Neuronal stem cell (in vitro differentiated cells): Measurements from ENCODE around the gene ACSS3.

ENCODE experiments used
- DNase-seq: peaks from one replicate; pipeline ENCODE4 v3.0.0-alpha.2; 2013; ENCODE audit warnings: low spot score
- H2AFZ ChIP-seq: one replicate; pipeline ENCODE4 v1.6.1; 2013; ENCODE audit warnings: mild to moderate bottlenecking, low read length, inconsistent platforms
- H2AK5ac ChIP-seq: 2 replicates; pipeline ENCODE4 v1.6.1; 2013; ENCODE audit warnings: low read depth, mild to moderate bottlenecking, inconsistent platforms, low read length, moderate library complexity, mixed read lengths
- H2BK120ac ChIP-seq: 2 replicates; pipeline ENCODE4 v1.6.1; 2013; ENCODE audit warnings: low read depth, mild to moderate bottlenecking, inconsistent platforms, low read length, moderate library complexity, mixed read lengths
- H2BK12ac ChIP-seq: one replicate; pipeline ENCODE4 v1.6.1; 2013; ENCODE audit warnings: low read length, inconsistent platforms
- H2BK15ac ChIP-seq: 2 replicates; pipeline ENCODE4 v1.6.1; 2013; ENCODE audit warnings: mild to moderate bottlenecking, low read length, inconsistent platforms, mixed read lengths
- H2BK5ac ChIP-seq: one replicate; pipeline ENCODE4 v1.6.1; 2013; ENCODE audit warnings: inconsistent platforms, mild to moderate bottlenecking, low read length, moderate library complexity
- H3K14ac ChIP-seq: one replicate; pipeline ENCODE4 v1.6.1; 2013; ENCODE audit warnings: low read length, inconsistent platforms
- H3K18ac ChIP-seq: 2 replicates; pipeline ENCODE4 v1.6.1; 2013; ENCODE audit warnings: low read length, inconsistent platforms
- H3K23ac ChIP-seq: 2 replicates; pipeline ENCODE4 v1.6.1; 2013; ENCODE audit warnings: low read depth, mild to moderate bottlenecking, mixed read lengths, low read length, inconsistent platforms; ENCODE audit not compliant: poor library complexity
- H3K27ac ChIP-seq: replicated peaks from 3 replicates; pipeline ENCODE4 v1.5.1; 2013; ENCODE audit warnings: low read length, inconsistent platforms
- H3K27me3 ChIP-seq, 3 experiments: 2 replicates each; pipeline ENCODE4 v1.6.1; 2013; ENCODE audit warnings: low read length in 3 of 3, mild to moderate bottlenecking in 2 of 3, inconsistent platforms in 1 of 3, low read depth in 1 of 3, mixed read lengths in 1 of 3, moderate library complexity in 1 of 3; ENCODE audit not compliant: control insufficient read depth in 3 of 3, insufficient read depth in 3 of 3
- H3K36me3 ChIP-seq, 2 donors: replicated peaks in 1 of 2; 2 replicates each; pipeline ENCODE4 v1.6.1; 2013; ENCODE audit warnings: low read length in 2 of 2; ENCODE audit not compliant: control insufficient read depth in 2 of 2, insufficient read depth in 2 of 2
- H3K4ac ChIP-seq: 2 replicates; pipeline ENCODE4 v1.6.1; 2013; ENCODE audit warnings: inconsistent platforms, mild to moderate bottlenecking, low read length, moderate library complexity
- H3K4me1 ChIP-seq, 2 donors: 1 replicate in 1 of 2; 2 replicates in 1 of 2; pipeline ENCODE4 v1.6.1; 2013; ENCODE audit warnings: low read length in 2 of 2, low read depth in 1 of 2; ENCODE audit not compliant: control insufficient read depth in 2 of 2, insufficient read depth in 1 of 2
- H3K4me2 ChIP-seq: one replicate; pipeline ENCODE4 v1.6.1; 2013; ENCODE audit warnings: mild to moderate bottlenecking, low read length, inconsistent platforms; ENCODE audit not compliant: insufficient read depth, poor library complexity, severe bottlenecking
- H3K4me3 ChIP-seq, 2 donors: 2 replicates each; pipeline ENCODE4 v1.5.1; 2013; ENCODE audit warnings: low read length in 2 of 2, mild to moderate bottlenecking in 2 of 2, inconsistent platforms in 1 of 2, moderate library complexity in 1 of 2
- H3K79me1 ChIP-seq: one replicate; pipeline ENCODE4 v1.6.1; 2013; ENCODE audit warnings: low read depth, mild to moderate bottlenecking, inconsistent platforms, low read length, moderate library complexity
- H3K9ac ChIP-seq: one replicate; pipeline ENCODE4 v1.6.1; 2013; ENCODE audit warnings: mild to moderate bottlenecking, low read depth, low read length, inconsistent platforms; ENCODE audit not compliant: poor library complexity
- H3K9me3 ChIP-seq, 2 donors: replicated peaks in 1 of 2; 2 replicates each; pipeline versions ENCODE3 to v1.6.1; 2013; ENCODE audit warnings: low read length in 2 of 2, mild to moderate bottlenecking in 2 of 2, inconsistent platforms in 1 of 2, low read depth in 1 of 2, mixed read lengths in 1 of 2, moderate library complexity in 1 of 2; ENCODE audit not compliant: control insufficient read depth in 2 of 2, insufficient read depth in 1 of 2
- H4K8ac ChIP-seq: one replicate; pipeline ENCODE4 v1.6.1; 2013; ENCODE audit warnings: low read depth, mild to moderate bottlenecking, inconsistent platforms, low read length, moderate library complexity
- H4K91ac ChIP-seq: one replicate; pipeline ENCODE4 v1.6.1; 2013; ENCODE audit warnings: low read length, low read depth, mild to moderate bottlenecking, inconsistent platforms; ENCODE audit not compliant: poor library complexity
- WGBS, 2 donors: extraction: QIAGEN DNeasy Blood & Tissue Kit; methylation state at CpG; one replicate each; pipeline ENCODE4 v1.1.7; 2013; ENCODE audit warnings: missing lambda C conversion rate in 2 of 2, mixed read lengths in 1 of 2; ENCODE audit not compliant: insufficient read length in 2 of 2, insufficient replicate concordance in 1 of 2; ENCODE audit errors: extremely low coverage in 2 of 2; 5-methylcytosine and 5-hydroxymethylcytosine counted together

ACSS3 gene

DNA sequence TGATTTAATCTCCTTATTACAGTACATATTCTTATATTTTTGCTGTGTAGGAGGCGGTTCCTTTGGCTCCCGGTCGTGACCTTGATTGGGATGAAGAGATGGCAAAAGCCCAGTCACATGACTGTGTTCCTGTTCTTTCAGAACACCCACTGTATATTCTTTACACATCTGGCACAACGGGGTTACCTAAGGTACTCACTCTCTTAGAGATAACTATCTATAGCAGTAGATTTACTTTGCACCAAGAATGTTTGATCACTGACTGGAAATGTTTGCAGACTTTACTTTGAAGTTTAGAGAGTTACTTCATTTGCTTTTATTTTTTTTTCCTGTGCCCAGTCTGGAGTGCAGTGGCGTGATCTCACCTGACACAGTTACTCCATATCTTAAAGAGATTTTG is 65.2 kb downstream of the ACSS3 start:
- no peaks in the 10 kb centered on the region for H3K79me1 ChIP-seq
- DNase-seq: no peak
- no peak overlapping the region for H2BK5ac ChIP-seq
- no peak overlapping the region for H3K23ac ChIP-seq
- H4K91ac ChIP-seq: no peak overlapping the region
- H3K4me1 ChIP-seq: peaks cover 2 to 5% of the 10 kb centered on the region in 2 donors
- no peaks in the 10 kb centered on the region for H3K9me3 ChIP-seq
- no peak overlapping the region for H2AK5ac ChIP-seq
- H3K27ac ChIP-seq: no peak overlapping the region
- no peaks in the 10 kb centered on the region for H3K36me3 ChIP-seq
- H3K18ac ChIP-seq: no peak overlapping the region
- H3K4me3 ChIP-seq: no peak overlapping the region
- H2BK15ac ChIP-seq: no peak overlapping the region
- no peak overlapping the region for H2BK12ac ChIP-seq
- no peak overlapping the region for H2AFZ ChIP-seq
- H3K4ac ChIP-seq: no peak overlapping the region
- no peak overlapping the region for H3K4me2 ChIP-seq
- H3K9ac ChIP-seq: no peak overlapping the region
- no peak overlapping the region for H2BK120ac ChIP-seq
- H4K8ac ChIP-seq: no peak overlapping the region
- WGBS, 2 donors: no CpG with 5 or more reads among the region's 5 CpGs
- no peak overlapping the region for H3K14ac ChIP-seq
- no peaks in the 10 kb centered on the region for H3K27me3 ChIP-seq

- no peak overlapping the region for H4K8ac ChIP-seq
- no peak overlapping the region for H3K23ac ChIP-seq
- no peak overlapping the region for H3K4me3 ChIP-seq
- peak overlapping the region; percentile 11 for H2AFZ ChIP-seq
- no peak overlapping the region for H3K4me2 ChIP-seq
- no peak overlapping the region for H3K14ac ChIP-seq
- DNase-seq: no peak
- H3K79me1 ChIP-seq: no peaks in the 10 kb centered on the region
- H3K27me3 ChIP-seq: no peaks in the 10 kb centered on the region
- no peaks in the 10 kb centered on the region for H3K36me3 ChIP-seq
- H3K9me3 ChIP-seq: no peaks in the 10 kb centered on the region
- WGBS, 2 donors: no CpG with 5 or more reads among the region's 3 CpGs
- no peak overlapping the region for H3K9ac ChIP-seq
- no peak overlapping the region for H2BK120ac ChIP-seq
- H3K4me1 ChIP-seq: peaks cover 2 to 12% of the 10 kb centered on the region in 2 donors
- H2BK5ac ChIP-seq: no peak overlapping the region
- no peak overlapping the region for H2BK15ac ChIP-seq
- H4K91ac ChIP-seq: no peak overlapping the region
- no peak overlapping the region for H3K4ac ChIP-seq
- H3K27ac ChIP-seq: no peak overlapping the region
- no peak overlapping the region for H2BK12ac ChIP-seq
- H3K18ac ChIP-seq: no peak overlapping the region
- H2AK5ac ChIP-seq: no peak overlapping the region
Measured at GRCh38 chr12:81146228-81147225, 68.6 kb downstream of the ACSS3 start.

DNA sequence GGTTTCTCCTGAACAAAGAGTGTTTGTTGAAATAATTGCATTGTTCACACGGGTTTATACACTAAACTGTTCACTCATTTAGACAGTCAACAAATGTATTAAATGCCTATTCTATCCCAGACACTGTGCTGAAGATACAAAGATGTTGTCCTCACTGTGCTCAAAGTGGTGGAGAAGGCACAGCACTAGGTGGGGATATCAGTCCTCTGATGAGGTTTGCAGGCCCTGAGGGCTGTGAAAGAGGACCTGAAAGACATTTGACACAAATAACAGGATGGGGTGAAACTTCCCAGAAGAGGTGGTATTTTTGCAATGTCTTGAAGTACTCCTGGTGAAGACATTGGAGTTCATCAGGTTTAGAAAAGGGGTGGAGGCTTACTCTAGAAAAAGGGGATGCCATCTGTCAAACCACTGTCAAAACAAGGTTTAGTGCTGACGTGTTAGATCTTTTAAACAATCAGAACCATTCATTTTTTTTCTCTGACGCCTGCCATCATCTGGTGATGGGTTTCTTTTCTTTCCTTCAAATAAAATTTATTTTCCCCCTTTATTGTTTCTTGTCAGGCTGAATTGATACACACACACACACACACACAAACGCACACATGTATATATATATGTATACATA is 69.5 kb downstream of the ACSS3 start:
- Histone ChIP-seq H3K4me2 (no peak overlapping the region), H2BK120ac (no peak overlapping the region)

GRCh38 chr12:81150382-81150781 is 72.5 kb downstream of the ACSS3 start:
- H2BK5ac ChIP-seq: no peak overlapping the region
- no peak overlapping the region for H3K18ac ChIP-seq
- no peak overlapping the region for H2AFZ ChIP-seq
- no CpG with 5 or more reads among the region's 4 CpGs for WGBS, 2 donors
- H3K9ac ChIP-seq: no peak overlapping the region
- no peaks in the 10 kb centered on the region for H3K36me3 ChIP-seq
- no peak overlapping the region for H3K4ac ChIP-seq
- no peak overlapping the region for H4K8ac ChIP-seq
- no peak overlapping the region for H3K27ac ChIP-seq
- H3K4me3 ChIP-seq: no peak overlapping the region
- DNase-seq: no peak
- H2BK120ac ChIP-seq: no peak overlapping the region
- H3K27me3 ChIP-seq: no peaks in the 10 kb centered on the region
- no peak overlapping the region for H3K4me2 ChIP-seq
- H4K91ac ChIP-seq: no peak overlapping the region
- no peak overlapping the region for H3K14ac ChIP-seq
- no peak overlapping the region for H2BK12ac ChIP-seq
- peaks cover 2 to 12% of the 10 kb centered on the region in 2 donors for H3K4me1 ChIP-seq
- no peaks in the 10 kb centered on the region for H3K9me3 ChIP-seq
- H3K23ac ChIP-seq: no peak overlapping the region
- no peaks in the 10 kb centered on the region for H3K79me1 ChIP-seq
- no peak overlapping the region for H2AK5ac ChIP-seq
- H2BK15ac ChIP-seq: no peak overlapping the region

More for the DNA sequence above, 69.5 kb downstream of the ACSS3 start:
- no peaks in the 10 kb centered on the region for H3K27me3 ChIP-seq
- H3K36me3 ChIP-seq: no peaks in the 10 kb centered on the region
- no peaks in the 10 kb centered on the region for H3K79me1 ChIP-seq
- no peak overlapping the region for H3K23ac ChIP-seq
- peak overlapping the region; percentile 15 for H2AFZ ChIP-seq
- H4K8ac ChIP-seq: no peak overlapping the region
- DNase-seq: no peak
- no peak overlapping the region for H3K14ac ChIP-seq
- H3K9me3 ChIP-seq: no peaks in the 10 kb centered on the region
- H3K4ac ChIP-seq: no peak overlapping the region
- no CpG with 5 or more reads among the region's 4 CpGs for WGBS, 2 donors
- peaks cover 2 to 12% of the 10 kb centered on the region in 2 donors for H3K4me1 ChIP-seq
- no peak overlapping the region for H4K91ac ChIP-seq
- no peak overlapping the region for H2BK15ac ChIP-seq
- H3K9ac ChIP-seq: no peak overlapping the region
- no peak overlapping the region for H3K27ac ChIP-seq
- no peak overlapping the region for H2AK5ac ChIP-seq
- H2BK12ac ChIP-seq: no peak overlapping the region
- no peak overlapping the region for H2BK5ac ChIP-seq
- H3K4me3 ChIP-seq: no peak overlapping the region
- no peak overlapping the region for H3K18ac ChIP-seq
